SK-N-SH (cell line): Measurements from ENCODE around the gene PARN.

Source experiments
- CTCF ChIP-seq: fragments of 200-600 bp; sonication (generic); IDR thresholded peaks from 2 replicates; pipeline ENCODE4 v1.6.1; 2017; ENCODE audit warnings: antibody characterized with exemption, mild to moderate bottlenecking, moderate library complexity
- POLR2AphosphoS5 ChIP-seq: IDR thresholded peaks from 2 replicates; pipeline ENCODE4 v1.6.1; 2012; ENCODE audit warnings: low read depth, low read length
- RCOR1 ChIP-seq: fragments of 150-350 bp; IDR thresholded peaks from 2 replicates; pipeline ENCODE4 v1.6.1; 2017; ENCODE audit warnings: antibody characterized with exemption, low read length
- TEAD4 ChIP-seq: IDR thresholded peaks from 2 replicates; pipeline ENCODE4 v1.4.0; 2012; ENCODE audit warnings: mild to moderate bottlenecking, borderline replicate concordance; ENCODE audit not compliant: insufficient read depth

- TF ChIP-seq CTCF (no peak), TEAD4 (no peak), RCOR1 (no peak), POLR2AphosphoS5 (no peak)
Measured at GRCh38 chr16:14407786-14408399, 222.2 kb downstream of the PARN start.
